Heart right ventricle (tissue), 16 donors: ENCODE measurements around the gene CARD9. TPM values are rescaled to one million over a fixed set of nuclear protein-coding genes. Genes with fewer than 3 reads are reported as not detected.
A peak's percentile ranks its signal among the peaks of the same experiment; 100 is the strongest.

Experiments
- ATAC-seq, 8 donors: fragments of 200-7000 bp; cut with Tn5 transposase; one replicate each; pipeline ENCODE4 v1.9.1; 2020; ENCODE audit warnings: mild to moderate bottlenecking in 8 of 8, moderate library complexity in 8 of 8, moderate number of reproducible peaks in 1 of 8
- DNase-seq, 2 donors: peaks; one replicate each; pipeline ENCODE4 v3.0.0-alpha.2; 2020
- H3K27ac ChIP-seq, 10 donors: fragments of 200-600 bp; sonication (generic) in 2 of 10; one replicate each; pipeline versions ENCODE4 v1.5.0 to v1.8.0; 2020 to 2022; ENCODE audit warnings: mild to moderate bottlenecking in 3 of 10
- H3K27me3 ChIP-seq, 7 donors: fragments of 200-600 bp; one replicate each; pipeline ENCODE4 v1.8.0; 2021 to 2022; ENCODE audit warnings: mild to moderate bottlenecking in 2 of 7
- H3K36me3 ChIP-seq, 9 donors: fragments of 200-600 bp; sonication (generic) in 1 of 9; one replicate each; pipeline versions ENCODE4 v1.5.0 to v1.8.0; 2020 to 2022; ENCODE audit warnings: mild to moderate bottlenecking in 2 of 9
- H3K4me1 ChIP-seq, 9 donors: fragments of 200-600 bp; sonication (generic) in 1 of 9; one replicate each; pipeline versions ENCODE4 v1.5.0 to v1.8.0; 2020 to 2022; ENCODE audit warnings: mild to moderate bottlenecking in 4 of 9
- H3K4me3 ChIP-seq, 10 donors: fragments of 200-600 bp; sonication (generic) in 2 of 10; one replicate each; pipeline versions ENCODE4 v1.5.0 to v1.8.0; 2020 to 2022; ENCODE audit warnings: mild to moderate bottlenecking in 7 of 10, moderate library complexity in 2 of 10
- H3K9me3 ChIP-seq, 11 donors: fragments of 200-600 bp in 10 of 11; sonication (generic) in 2 of 11; one replicate each; pipeline versions ENCODE4 v1.5.0 to v1.8.0; 2013 to 2022; ENCODE audit warnings: mild to moderate bottlenecking in 2 of 11, control low read depth in 1 of 11, moderate library complexity in 1 of 11
- WGBS, 2 donors: extraction: QIAGEN DNeasy Blood & Tissue Kit; methylation state at CpG; one replicate each; pipeline ENCODE4 v1.1.7; 2013; ENCODE audit warnings: inconsistent platforms in 1 of 2; 5-methylcytosine and 5-hydroxymethylcytosine counted together
- intact Hi-C, 10 donors: fragments of 100-400 bp; cut with DNase I; formaldehyde crosslinking; loops; one replicate each; pipeline versions ENCODE4 v1.11.1 to v1.14.2; 2022
- polyA plus RNA-seq, 2 donors: library from polyadenylated mRNA; stranded (reverse); fragments of 200-250 nt; gene quantifications; one replicate each; pipeline ENCODE4 v1.2.3, GENCODE V29; 2013
- total RNA-seq, 10 donors: library from RNA; stranded (reverse); fragmentation: NEBNext Ultra II Directional in 3 of 10; extraction: Animal tissue kit (Norgen Biotek cat#: 25700) in 3 of 10; gene quantifications; one replicate each; pipeline versions ENCODE4 v1.2.1 to v1.2.4, GENCODE V29; 2021 to 2023
- TF ChIP-seq, protein P1 (sequence below), 9 donors: fragments of 200-600 bp; sonication (generic) in 2 of 9; IDR thresholded peaks; one replicate each; pipeline versions ENCODE4 v1.5.0 to v1.8.0; 2021 to 2022; ENCODE audit warnings: antibody characterized with exemption in 9 of 9, mild to moderate bottlenecking in 5 of 9, moderate library complexity in 1 of 9
- donor health status: Arrhythmogenic right ventricular cardiomyopathy.
- donor health status: ischemic (EF 13 %, LVEDD 7.1; RV severe dilation, severe dysfunction).
- donor health status: healthy with polysubstance abuse.
- donor health status: DM: no; HTN: yes; CAD: no.
- donor health status: DM: no; HTN: no; CAD: no.
- donor health status: ischemic (EF 25% LVEDD 6.9; RV normal size, moderate dysfunction).
- donor health status: ischemic (EF 25% LVEDD 5.7; RV mildly dilated, moderate dysfunction).
- donor health status: healthy.
- donor health status: DM: yes; HTN: yes; CAD: no.
- donor health status: Ischemic cardiomyopathy.
- donor health status: ischemic (EF 35%, LVEDD 5.7; RV mildly dilated, moderate dysfunction).
- donor health status: nonischemic (EF 11% LVEDD 7.7; RV severe dilation, severe dysfunction).
- donor health status: DM: yes; HTN: yes; CAD: no.
- donor health status: PGD.
- donor health status: ischemic (EF 29% LVEDD 5.4; RV normal size, mild dysfunction).
- donor health status: nonischemic (EF 23%, LVEDD 6.1; RV moderate dilation, normal function).

The CARD9 gene
- total and polyA plus RNA-seq, 12 donors: 0.21 to 2.0 (median 1.1) TPM; not detected in 1

- Histone ChIP-seq H3K4me3 (no peak overlapping the region), H3K27ac (no peak overlapping the region), H3K36me3 (peaks cover 0 to 15% (median 0%) of the 10 kb centered on the region in 9 donors), H3K4me1 (peaks cover 6 to 39% (median 13%) of the 10 kb centered on the region in 9 donors), H3K9me3 (no peaks in the 10 kb centered on the region), H3K27me3 (no peaks in the 10 kb centered on the region)
- no peak for DNase-seq
- intact Hi-C loops: no loop called here
- TF ChIP-seq, protein P1, sequence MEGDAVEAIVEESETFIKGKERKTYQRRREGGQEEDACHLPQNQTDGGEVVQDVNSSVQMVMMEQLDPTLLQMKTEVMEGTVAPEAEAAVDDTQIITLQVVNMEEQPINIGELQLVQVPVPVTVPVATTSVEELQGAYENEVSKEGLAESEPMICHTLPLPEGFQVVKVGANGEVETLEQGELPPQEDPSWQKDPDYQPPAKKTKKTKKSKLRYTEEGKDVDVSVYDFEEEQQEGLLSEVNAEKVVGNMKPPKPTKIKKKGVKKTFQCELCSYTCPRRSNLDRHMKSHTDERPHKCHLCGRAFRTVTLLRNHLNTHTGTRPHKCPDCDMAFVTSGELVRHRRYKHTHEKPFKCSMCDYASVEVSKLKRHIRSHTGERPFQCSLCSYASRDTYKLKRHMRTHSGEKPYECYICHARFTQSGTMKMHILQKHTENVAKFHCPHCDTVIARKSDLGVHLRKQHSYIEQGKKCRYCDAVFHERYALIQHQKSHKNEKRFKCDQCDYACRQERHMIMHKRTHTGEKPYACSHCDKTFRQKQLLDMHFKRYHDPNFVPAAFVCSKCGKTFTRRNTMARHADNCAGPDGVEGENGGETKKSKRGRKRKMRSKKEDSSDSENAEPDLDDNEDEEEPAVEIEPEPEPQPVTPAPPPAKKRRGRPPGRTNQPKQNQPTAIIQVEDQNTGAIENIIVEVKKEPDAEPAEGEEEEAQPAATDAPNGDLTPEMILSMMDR (IDR thresholded peaks at IDR 0.05): no peak
- 86 to 88% methylated on average over 45 of the region's 45 CpGs for WGBS, 2 donors
- no peak for ATAC-seq
Observed at GRCh38 chr9:136367296-136368145, 5.9 kb downstream of the CARD9 start.

DNA sequence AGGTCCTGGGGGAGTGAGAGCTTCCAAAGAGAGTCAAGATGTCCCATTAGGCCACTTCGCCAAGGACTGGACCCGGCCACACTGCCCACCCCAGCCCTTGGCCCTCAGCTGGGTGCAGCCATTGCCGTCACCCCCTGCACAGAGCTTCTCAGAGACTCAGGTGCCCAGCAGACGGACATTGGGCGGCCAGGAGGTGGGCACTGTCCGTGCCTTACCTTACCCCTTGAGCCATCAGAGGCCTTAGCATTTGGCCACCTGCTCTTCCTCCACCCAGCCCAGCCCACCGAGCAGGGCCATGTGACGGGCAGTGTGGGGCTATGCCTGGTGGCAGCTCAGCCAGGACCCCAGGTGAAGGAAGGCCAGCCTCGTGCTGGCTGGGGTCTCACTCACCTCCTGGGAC lies 6.6 kb downstream of the CARD9 start:
- no peak for ATAC-seq
- WGBS, 2 donors: 94% methylated on average over 9 of the region's 9 CpGs
- Histone ChIP-seq H3K9me3 (no peaks in the 10 kb centered on the region), H3K4me1 (peaks cover 13 to 40% (median 17%) of the 10 kb centered on the region in 9 donors), H3K27me3 (no peaks in the 10 kb centered on the region), H3K27ac (no peak overlapping the region), H3K4me3 (no peak overlapping the region), H3K36me3 (peaks cover 0 to 15% (median 0%) of the 10 kb centered on the region in 9 donors)
- TF ChIP-seq, protein P1 (IDR thresholded peaks at IDR 0.05): no peak
- no peak for DNase-seq
- intact Hi-C loops: no loop called here

GRCh38 chr9:136365775-136366222 lies 7.7 kb downstream of the CARD9 start:
- H3K27ac ChIP-seq: peak overlapping the region in 1 of 10 donors; percentile 69
- ATAC-seq: no peak
- intact Hi-C loops: loop anchor here in 1 of 10 donors (2.0 kb wide), 1 partner anchor 35 kb away; the partner anchor contains the start of gene SNAPC4

More at GRCh38 chr9:136365775-136366222, 7.7 kb downstream of the CARD9 start:
- H3K4me3 ChIP-seq: no peak overlapping the region
- no peak for DNase-seq
- H3K27me3 ChIP-seq: no peaks in the 10 kb centered on the region
- no peaks in the 10 kb centered on the region for H3K9me3 ChIP-seq
- H3K36me3 ChIP-seq: peaks cover 0 to 15% (median 0%) of the 10 kb centered on the region in 9 donors
- peaks cover 13 to 50% (median 28%) of the 10 kb centered on the region in 9 donors for H3K4me1 ChIP-seq
- TF ChIP-seq, protein P1 (IDR thresholded peaks at IDR 0.05): no peak
- WGBS, 2 donors: 65 to 69% methylated on average over 9 of the region's 9 CpGs
